Measurements from ENCODE around the gene MAP2K5. TPM values are rescaled to one million over a fixed set of nuclear protein-coding genes. Genes with fewer than 3 reads are reported as not detected.
A peak's percentile ranks its signal among the peaks of the same experiment; 100 is the strongest.

MAP2K5 gene
- total and polyA plus RNA-seq, 7 donors, result 11.3 to 19.4 (median 14.3) TPM

DNA sequence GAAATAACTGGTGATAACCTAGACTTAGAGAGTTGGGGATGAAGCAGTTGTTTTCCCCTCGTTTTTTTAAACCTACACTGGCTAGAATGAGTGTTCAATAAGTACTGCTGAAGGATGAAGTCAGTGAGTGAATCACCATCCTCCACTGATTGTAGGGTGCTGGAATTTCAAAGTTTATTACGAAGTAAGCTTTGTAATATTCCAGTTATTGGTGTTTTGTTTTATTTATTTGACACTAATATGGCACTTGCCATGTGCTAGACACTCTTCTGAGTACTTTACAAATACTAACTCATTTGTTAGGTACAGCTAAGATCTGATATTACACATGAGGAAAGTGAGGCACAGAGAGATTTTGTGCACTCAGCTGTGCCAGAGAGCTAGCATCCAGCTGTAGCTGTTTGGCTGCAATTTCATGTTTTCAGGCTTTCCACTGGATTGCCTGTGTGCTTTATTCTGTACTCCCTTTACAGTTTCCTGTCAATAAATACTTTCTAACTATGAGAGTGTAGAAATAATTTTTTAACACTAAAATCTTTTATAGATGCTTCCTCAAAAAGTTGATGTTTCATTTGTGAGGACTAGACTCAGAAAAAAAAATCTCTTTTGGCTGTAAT is 5.8 kb downstream of the MAP2K5 start:
- Histone ChIP-seq H3K4me3 (peak overlapping the region in 1 of 4 donors; percentile 23), H3K27ac (peak overlapping the region in 3 of 4 donors; percentile 41 to 73 (median 67))

DNA sequence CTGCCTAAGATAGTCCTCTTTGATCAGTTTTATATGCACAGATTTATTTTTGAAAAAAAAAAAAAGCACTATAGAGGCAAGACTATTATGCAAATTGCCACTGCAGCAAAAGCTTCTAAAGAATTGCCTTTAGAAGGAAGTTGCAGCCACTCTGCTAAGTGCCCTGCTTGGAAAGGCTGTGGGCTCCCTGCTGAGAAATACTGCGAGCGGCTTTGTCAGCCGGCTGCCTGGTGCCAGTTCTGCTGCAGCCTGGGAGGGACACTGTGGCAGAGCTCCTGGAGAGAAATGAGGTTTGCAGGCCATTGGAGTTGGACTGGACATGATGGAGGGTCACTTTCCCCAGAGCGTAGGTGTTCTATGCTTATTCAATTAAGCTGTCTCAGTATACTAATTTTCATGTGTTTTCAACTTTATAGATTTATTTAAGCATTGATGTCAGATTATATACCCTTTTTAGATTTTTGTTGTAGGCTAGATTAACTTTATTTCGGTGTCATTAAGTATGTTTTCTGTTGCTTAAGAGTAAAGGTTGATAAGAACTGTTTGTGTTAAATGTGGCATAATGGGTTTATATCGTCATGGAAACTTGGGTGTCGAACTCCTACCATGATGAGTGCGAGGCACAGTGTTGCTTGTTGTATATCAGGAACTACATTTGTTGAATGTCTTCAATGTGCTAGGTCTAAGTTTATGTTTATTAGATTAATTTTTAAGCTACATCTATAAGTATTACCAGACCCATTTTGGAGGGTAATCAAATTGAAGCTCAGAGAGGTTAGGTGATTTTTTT is 6.6 kb downstream of the MAP2K5 start:
- H3K27me3 ChIP-seq, result no peaks in the 10 kb centered on the region
- WGBS, 2 donors, result 32 to 67% methylated on average over 8 of the region's 8 CpGs
- H3K4me1 ChIP-seq, result peaks cover 0 to 40% (median 23%) of the 10 kb centered on the region in 4 donors
- peak; percentile 66 for DNase-seq
- H3K36me3 ChIP-seq, result peaks cover 0 to 49% (median 6%) of the 10 kb centered on the region in 4 donors
- peak overlapping the region in 1 of 4 donors; percentile 23 for H3K4me3 ChIP-seq
- H3K9me3 ChIP-seq, result no peaks in the 10 kb centered on the region
- H3K27ac ChIP-seq, result peak overlapping the region in 3 of 4 donors; percentile 41 to 73 (median 67)
- TF ChIP-seq POLR2AphosphoS5 (IDR thresholded peaks at IDR 0.05) (peak in 1 of 4 donors; percentile 33), POLR2A (IDR thresholded peaks at IDR 0.05) (no peak), EP300 (IDR thresholded peaks at IDR 0.05) (no peak)
- TF ChIP-seq, protein P1, sequence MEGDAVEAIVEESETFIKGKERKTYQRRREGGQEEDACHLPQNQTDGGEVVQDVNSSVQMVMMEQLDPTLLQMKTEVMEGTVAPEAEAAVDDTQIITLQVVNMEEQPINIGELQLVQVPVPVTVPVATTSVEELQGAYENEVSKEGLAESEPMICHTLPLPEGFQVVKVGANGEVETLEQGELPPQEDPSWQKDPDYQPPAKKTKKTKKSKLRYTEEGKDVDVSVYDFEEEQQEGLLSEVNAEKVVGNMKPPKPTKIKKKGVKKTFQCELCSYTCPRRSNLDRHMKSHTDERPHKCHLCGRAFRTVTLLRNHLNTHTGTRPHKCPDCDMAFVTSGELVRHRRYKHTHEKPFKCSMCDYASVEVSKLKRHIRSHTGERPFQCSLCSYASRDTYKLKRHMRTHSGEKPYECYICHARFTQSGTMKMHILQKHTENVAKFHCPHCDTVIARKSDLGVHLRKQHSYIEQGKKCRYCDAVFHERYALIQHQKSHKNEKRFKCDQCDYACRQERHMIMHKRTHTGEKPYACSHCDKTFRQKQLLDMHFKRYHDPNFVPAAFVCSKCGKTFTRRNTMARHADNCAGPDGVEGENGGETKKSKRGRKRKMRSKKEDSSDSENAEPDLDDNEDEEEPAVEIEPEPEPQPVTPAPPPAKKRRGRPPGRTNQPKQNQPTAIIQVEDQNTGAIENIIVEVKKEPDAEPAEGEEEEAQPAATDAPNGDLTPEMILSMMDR (IDR thresholded peaks at IDR 0.05), result no peak
- intact Hi-C loops (cut with DNase I), result loop anchor here (10.0 kb wide), 1 partner anchor 656 kb away; the partner anchor contains the start of gene CALML4

More for the DNA sequence above, 5.8 kb downstream of the MAP2K5 start:
- H3K4me1 ChIP-seq, result peaks cover 0 to 47% (median 30%) of the 10 kb centered on the region in 4 donors
- intact Hi-C loops (cut with DNase I), result loop anchor here (10.0 kb wide), 1 partner anchor 656 kb away; the partner anchor contains the start of gene CALML4
- no peaks in the 10 kb centered on the region for H3K9me3 ChIP-seq
- WGBS, 2 donors, result 68 to 70% methylated on average over 2 of the region's 2 CpGs
- no peak for DNase-seq
- H3K27me3 ChIP-seq, result no peaks in the 10 kb centered on the region
- H3K36me3 ChIP-seq, result peaks cover 0 to 49% (median 6%) of the 10 kb centered on the region in 4 donors
- TF ChIP-seq POLR2AphosphoS5 (IDR thresholded peaks at IDR 0.05), result no peak
- TF ChIP-seq, protein P1 (IDR thresholded peaks at IDR 0.05), result no peak
- TF ChIP-seq POLR2A (IDR thresholded peaks at IDR 0.05), result no peak
- TF ChIP-seq EP300 (IDR thresholded peaks at IDR 0.05), result no peak

DNA sequence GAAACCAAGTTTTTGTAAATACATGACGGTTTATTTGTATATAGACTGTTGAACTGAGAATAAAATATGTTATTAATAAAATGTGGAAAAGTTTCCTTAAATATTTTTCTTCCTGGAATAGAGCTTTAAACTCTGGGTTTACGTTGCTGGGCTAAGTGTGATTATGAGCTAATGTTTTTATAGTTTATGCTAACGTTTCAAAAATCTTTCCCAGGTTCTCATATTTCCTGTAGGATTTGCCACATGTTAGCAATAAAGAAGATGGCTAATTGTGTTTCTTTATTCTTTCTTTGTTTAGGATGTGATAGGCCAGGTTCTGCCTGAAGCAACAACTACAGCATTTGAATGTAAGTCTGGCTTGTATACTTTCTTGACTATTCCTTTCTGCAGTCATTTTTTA is 7.2 kb downstream of the MAP2K5 start:
- Histone ChIP-seq H3K27me3 (no peaks in the 10 kb centered on the region), H3K4me3 (peak overlapping the region in 1 of 4 donors; percentile 23), H3K36me3 (peaks cover 0 to 49% (median 6%) of the 10 kb centered on the region in 4 donors), H3K9me3 (no peaks in the 10 kb centered on the region), H3K27ac (peak overlapping the region in 3 of 4 donors; percentile 41 to 73 (median 67)), H3K4me1 (peaks cover 0 to 35% (median 19%) of the 10 kb centered on the region in 4 donors)
- no peak for DNase-seq
- TF ChIP-seq POLR2AphosphoS5 (IDR thresholded peaks at IDR 0.05) (no peak), POLR2A (IDR thresholded peaks at IDR 0.05) (no peak), EP300 (IDR thresholded peaks at IDR 0.05) (no peak)
- TF ChIP-seq, protein P1 (IDR thresholded peaks at IDR 0.05), result no peak
- intact Hi-C loops (cut with DNase I), result loop anchor here (10.0 kb wide), 1 partner anchor 655 kb away; the partner anchor contains the start of gene CALML4
- WGBS, 2 donors, result 23 to 55% methylated on average over 3 of the region's 3 CpGs

DNA sequence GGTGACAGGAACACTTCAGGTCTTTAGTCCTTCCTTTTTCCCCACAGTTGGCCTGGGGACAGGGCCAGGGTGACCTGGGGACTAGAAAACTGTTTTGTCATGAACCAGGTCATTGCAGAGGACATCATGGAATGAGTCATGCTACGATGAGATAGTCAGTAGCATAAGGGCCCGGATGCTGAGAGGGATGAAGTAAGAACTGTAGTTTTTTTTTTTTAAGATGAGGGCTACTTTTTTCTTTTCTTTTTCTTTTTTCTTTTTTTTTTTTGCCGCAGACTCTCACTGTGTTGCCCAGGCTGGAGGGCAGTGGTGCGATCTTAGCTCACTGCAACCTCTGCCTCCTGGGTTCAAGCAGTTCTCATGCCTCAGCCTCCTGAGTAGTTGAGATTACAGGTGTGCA is 8.0 kb downstream of the MAP2K5 start:
- DNase-seq, result no peak
- Histone ChIP-seq H3K4me3 (no peak overlapping the region), H3K36me3 (peaks cover 0 to 43% (median 6%) of the 10 kb centered on the region in 4 donors), H3K27ac (peak overlapping the region in 1 of 4 donors; percentile 73), H3K9me3 (no peaks in the 10 kb centered on the region), H3K27me3 (no peaks in the 10 kb centered on the region), H3K4me1 (peaks cover 0 to 31% (median 18%) of the 10 kb centered on the region in 4 donors)
- WGBS, 2 donors, result 78 to 92% methylated on average over 4 of the region's 4 CpGs
- TF ChIP-seq, protein P1 (IDR thresholded peaks at IDR 0.05), result no peak
- TF ChIP-seq POLR2AphosphoS5 (IDR thresholded peaks at IDR 0.05) (no peak), EP300 (IDR thresholded peaks at IDR 0.05) (no peak), POLR2A (IDR thresholded peaks at IDR 0.05) (no peak)
- intact Hi-C loops (cut with DNase I), result no loop called here
